ENCODE data around the gene RNF223.
"Not testable (repeated sequence)": the region's sequence is repeated elsewhere in the genome, so short reads cannot be mapped to it uniquely, and the experiment has no call there.

The RNF223 gene

GRCh38 chr1:1115786-1116700 is 41.9 kb upstream of the RNF223 start, which contains the start of gene C1orf159:
TSS of gene C1orf159 (minus strand) at chr1:1116089. CDS start at chr1:1091543, 24,546 bp downstream.
- peaks cover 14% of the 10 kb centered on the region for H3K36me3 Mint-ChIP-seq
- H3K27ac Mint-ChIP-seq, result peak within 1 kb of the TSS; percentile 92
- peak within 1 kb of the TSS; percentile 88 for H3K4me3 Mint-ChIP-seq
- peak; percentile 98 for DNase-seq (ENCODE audit: low spot score in 2 of 2)
- peak; percentile 89 for ATAC-seq (ENCODE audit: low read depth)
- peaks cover 4% of the 10 kb centered on the region for H3K4me1 Mint-ChIP-seq
- H3K27me3 Mint-ChIP-seq, result peaks cover 3% of the 10 kb centered on the region
- peaks cover 7% of the 10 kb centered on the region for H3K9me3 Mint-ChIP-seq

GRCh38 chr1:1115136-1115785 is 41.2 kb upstream of the RNF223 start:
- no peak for DNase-seq (ENCODE audit: low spot score in 2 of 2)
- H3K27ac Mint-ChIP-seq, result peak overlapping the region; percentile 92
- peak overlapping the region; percentile 88 for H3K4me3 Mint-ChIP-seq
- H3K4me1 Mint-ChIP-seq, result peaks cover 4% of the 10 kb centered on the region
- peaks cover 14% of the 10 kb centered on the region for H3K36me3 Mint-ChIP-seq
- peaks cover 3% of the 10 kb centered on the region for H3K27me3 Mint-ChIP-seq
- ATAC-seq (ENCODE audit: low read depth), result no peak
- H3K9me3 Mint-ChIP-seq, result peaks cover 7% of the 10 kb centered on the region

- Mint-ChIP-seq H3K4me1 (peaks cover 4% of the 10 kb centered on the region), H3K27ac (peak overlapping the region; percentile 28), H3K27me3 (peaks cover 3% of the 10 kb centered on the region), H3K9me3 (peaks cover 7% of the 10 kb centered on the region), H3K4me3 (peak overlapping the region; percentile 81), H3K36me3 (peaks cover 14% of the 10 kb centered on the region)
- ATAC-seq (ENCODE audit: low read depth) (no peak), DNase-seq (ENCODE audit: low spot score in 2 of 2) (no peak)
Observed at GRCh38 chr1:1114431-1114830, 40.3 kb upstream of the RNF223 start.

- ATAC-seq (ENCODE audit: low read depth) (no peak), DNase-seq (ENCODE audit: low spot score in 2 of 2) (no peak)
- Mint-ChIP-seq H3K27me3 (no peaks in the 10 kb centered on the region), H3K4me3 (no peak overlapping the region), H3K36me3 (peaks cover 14% of the 10 kb centered on the region), H3K27ac (peak overlapping the region; percentile 63), H3K9me3 (peaks cover 7% of the 10 kb centered on the region), H3K4me1 (peaks cover 7% of the 10 kb centered on the region)
Observed at GRCh38 chr1:1112237-1112985, 38.3 kb upstream of the RNF223 start.

GRCh38 chr1:1111516-1112236 is 37.6 kb upstream of the RNF223 start:
- H3K27me3 Mint-ChIP-seq, result no peaks in the 10 kb centered on the region
- H3K9me3 Mint-ChIP-seq, result peaks cover 7% of the 10 kb centered on the region
- peaks cover 7% of the 10 kb centered on the region for H3K4me1 Mint-ChIP-seq
- H3K36me3 Mint-ChIP-seq, result peaks cover 14% of the 10 kb centered on the region
- no peak overlapping the region for H3K4me3 Mint-ChIP-seq
- H3K27ac Mint-ChIP-seq, result no peak overlapping the region
- DNase-seq (ENCODE audit: low spot score in 2 of 2) (no peak), ATAC-seq (ENCODE audit: low read depth) (no peak)

- no peak overlapping the region for H3K27ac Mint-ChIP-seq
- DNase-seq (ENCODE audit: low spot score in 2 of 2), result no peak
- H3K9me3 Mint-ChIP-seq, result peaks cover 7% of the 10 kb centered on the region
- no peak for ATAC-seq (ENCODE audit: low read depth)
- H3K4me3 Mint-ChIP-seq, result no peak overlapping the region
- H3K27me3 Mint-ChIP-seq, result no peaks in the 10 kb centered on the region
- peaks cover 7% of the 10 kb centered on the region for H3K4me1 Mint-ChIP-seq
- peaks cover 14% of the 10 kb centered on the region for H3K36me3 Mint-ChIP-seq
Observed at GRCh38 chr1:1110561-1110971, 36.5 kb upstream of the RNF223 start.

- H3K4me1 Mint-ChIP-seq, result peaks cover 7% of the 10 kb centered on the region
- H3K27ac Mint-ChIP-seq, result no peak overlapping the region
- DNase-seq (ENCODE audit: low spot score in 2 of 2) (no peak), ATAC-seq (ENCODE audit: low read depth) (no peak)
- H3K27me3 Mint-ChIP-seq, result no peaks in the 10 kb centered on the region
- no peak overlapping the region for H3K4me3 Mint-ChIP-seq
- H3K9me3 Mint-ChIP-seq, result peaks cover 7% of the 10 kb centered on the region
- peaks cover 14% of the 10 kb centered on the region for H3K36me3 Mint-ChIP-seq
Observed at GRCh38 chr1:1109743-1110142, 35.6 kb upstream of the RNF223 start.

GRCh38 chr1:1106510-1107221 is 32.6 kb upstream of the RNF223 start:
- ATAC-seq (ENCODE audit: low read depth), result no peak
- no peaks in the 10 kb centered on the region for H3K27me3 Mint-ChIP-seq
- DNase-seq (ENCODE audit: low spot score in 2 of 2), result no peak
- H3K9me3 Mint-ChIP-seq, result no peaks in the 10 kb centered on the region
- H3K4me1 Mint-ChIP-seq, result peaks cover 6% of the 10 kb centered on the region
- H3K4me3 Mint-ChIP-seq, result no peak overlapping the region
- H3K27ac Mint-ChIP-seq, result no peak overlapping the region
- peaks cover 3% of the 10 kb centered on the region for H3K36me3 Mint-ChIP-seq

- H3K9me3 Mint-ChIP-seq; ATAC-seq (ENCODE audit: low read depth); DNase-seq (ENCODE audit: low spot score in 2 of 2); H3K27ac Mint-ChIP-seq; H3K4me3 Mint-ChIP-seq; H3K27me3 Mint-ChIP-seq; H3K4me1 Mint-ChIP-seq: not testable (repeated sequence)
- H3K36me3 Mint-ChIP-seq, result peaks cover 11% of the 10 kb centered on the region
Observed at GRCh38 chr1:1104152-1104551, 30.0 kb upstream of the RNF223 start.

- Mint-ChIP-seq H3K36me3 (peaks cover 13% of the 10 kb centered on the region), H3K4me1 (peaks cover 5% of the 10 kb centered on the region)
Observed at GRCh38 chr1:1101503-1101902, 27.4 kb upstream of the RNF223 start.

GRCh38 chr1:1100296-1100695 is 26.2 kb upstream of the RNF223 start:
- H3K4me3 Mint-ChIP-seq, result no peak overlapping the region
- H3K27ac Mint-ChIP-seq, result no peak overlapping the region
- peaks cover 4% of the 10 kb centered on the region for H3K9me3 Mint-ChIP-seq
- DNase-seq (ENCODE audit: low spot score in 2 of 2), result no peak
- H3K36me3 Mint-ChIP-seq, result peaks cover 13% of the 10 kb centered on the region
- no peaks in the 10 kb centered on the region for H3K27me3 Mint-ChIP-seq
- H3K4me1 Mint-ChIP-seq, result peaks cover 5% of the 10 kb centered on the region
- ATAC-seq (ENCODE audit: low read depth), result no peak

More at GRCh38 chr1:1101503-1101902, 27.4 kb upstream of the RNF223 start:
- Mint-ChIP-seq H3K9me3 (peaks cover 4% of the 10 kb centered on the region), H3K27ac (no peak overlapping the region), H3K4me3 (no peak overlapping the region), H3K27me3 (no peaks in the 10 kb centered on the region)
- no peak for ATAC-seq (ENCODE audit: low read depth)
- no peak for DNase-seq (ENCODE audit: low spot score in 2 of 2)

GRCh38 chr1:1099506-1100183 is 25.5 kb upstream of the RNF223 start:
- DNase-seq (ENCODE audit: low spot score in 2 of 2) (no peak), ATAC-seq (ENCODE audit: low read depth) (no peak)
- Mint-ChIP-seq H3K27ac (no peak overlapping the region), H3K4me1 (peaks cover 5% of the 10 kb centered on the region), H3K27me3 (no peaks in the 10 kb centered on the region), H3K9me3 (peaks cover 4% of the 10 kb centered on the region), H3K4me3 (no peak overlapping the region), H3K36me3 (peaks cover 13% of the 10 kb centered on the region)
